HCT116 (cell line): ENCODE measurements around the gene SLC9A2. TPM values are rescaled to one million over a fixed set of nuclear protein-coding genes. Genes with fewer than 3 reads are reported as not detected.

ENCODE experiments used
- ATAC-seq: fragments of 200-7000 bp; cut with Tn5 transposase; 2 replicates; pipeline ENCODE4 v1.9.1; 2020; ENCODE audit warnings: mild to moderate bottlenecking, moderate library complexity
- BruUV-seq: library from RNA; stranded (reverse); fragments of 400-500 nt; replicated peaks from 2 replicates; lab custom pipeline; 2021; lab: Mats Ljungman, UMichigan
- CTCF ChIA-PET: fragments of 300-600 bp; sonication (Branson Sonifier 250); formaldehyde crosslinking; loops from one replicate; lab custom pipeline; 2021; ENCODE audit warnings: antibody characterized with exemption; lab: Charles Lee
- POLR2A ChIA-PET: fragments of 300-600, 350-600 bp; sonication (Branson Sonifier 250); formaldehyde crosslinking; loops from one replicate; lab custom pipeline; 2021; ENCODE audit warnings: antibody characterized with exemption; lab: Charles Lee
- RAD21 ChIA-PET, 2 experiments: fragments of 300-600 bp; sonication (Branson Sonifier 250); formaldehyde crosslinking; loops; one replicate each; lab custom pipeline; 2023; ENCODE audit warnings: low total read pairs in 2 of 2; ENCODE audit not compliant: uncharacterized antibody in 2 of 2, unreplicated experiment in 2 of 2, low non-redundant PET in 1 of 2; lab: Charles Lee
- DNase-seq: peaks from one replicate; pipeline ENCODE4 v3.0.0-alpha.2; 2010; ENCODE audit warnings: low read depth, low spot score
- H2AFZ ChIP-seq: fragments of 200-600 bp; shearing (Covaris generic), sonication (generic); 2 replicates; pipeline ENCODE4 v1.6.1; 2017; ENCODE audit warnings: low read depth, mixed run types, mixed read lengths, antibody characterized with exemption, low read length; ENCODE audit not compliant: poor library complexity, severe bottlenecking
- H3K27ac ChIP-seq: 2 replicates; pipeline ENCODE4 v1.5.1; 2012; ENCODE audit warnings: low read depth, low read length
- H3K27me3 ChIP-seq: fragments of 200-600 bp; sonication (generic); 2 replicates; pipeline ENCODE4 v1.6.1; 2016; ENCODE audit warnings: mixed run types, low read length, mixed read lengths; ENCODE audit not compliant: insufficient read depth
- H3K36me3 ChIP-seq, 2 experiments: fragments of 200-500 bp in 1 of 2; fragments of 200-600 bp in 1 of 2; sonication (Bioruptor generic) in 1 of 2; sonication (generic) in 1 of 2; 2 replicates each; pipeline versions ENCODE4 v1.5.1 to v1.6.1; 2014 to 2016; ENCODE audit warnings: low read length in 2 of 2, inconsistent platforms in 1 of 2, mixed read lengths in 1 of 2, mixed run types in 1 of 2; ENCODE audit not compliant: insufficient read depth in 2 of 2, control insufficient read depth in 1 of 2
- H3K4me1 ChIP-seq, 2 experiments: fragments of 200-600 bp in 1 of 2; sonication (generic) in 1 of 2; 2 replicates each; pipeline versions ENCODE4 v1.5.1 to v1.6.1; 2012 to 2017; ENCODE audit warnings: low read length in 2 of 2, inconsistent platforms in 1 of 2, mild to moderate bottlenecking in 1 of 2, mixed read lengths in 1 of 2, mixed run types in 1 of 2, moderate library complexity in 1 of 2; ENCODE audit not compliant: insufficient read depth in 2 of 2, control insufficient read depth in 1 of 2
- H3K4me2 ChIP-seq: fragments of 200-600 bp; sonication (generic); 2 replicates; pipeline ENCODE4 v1.6.1; 2017; ENCODE audit warnings: mixed run types, low read length, mixed read lengths
- H3K4me3 ChIP-seq, 2 experiments: fragments of 200-600 bp in 1 of 2; sonication (generic) in 1 of 2; replicated peaks in 1 of 2; 2 replicates each; pipeline ENCODE4 v1.5.1; 2011 to 2016; ENCODE audit warnings: low read length in 2 of 2, control low read depth in 1 of 2, low read depth in 1 of 2, mild to moderate bottlenecking in 1 of 2, mixed read lengths in 1 of 2, mixed run types in 1 of 2
- H3K79me2 ChIP-seq: fragments of 200-600 bp; sonication (generic); 2 replicates; pipeline ENCODE4 v1.6.1; 2017; ENCODE audit warnings: mild to moderate bottlenecking, mixed run types, low read length, moderate library complexity, mixed read lengths; ENCODE audit not compliant: insufficient read depth
- H3K9ac ChIP-seq: fragments of 200-600 bp; sonication (generic); 2 replicates; pipeline ENCODE4 v1.6.1; 2016; ENCODE audit warnings: low read length, mixed read lengths
- H3K9me2 ChIP-seq: fragments of 200-600 bp; sonication (generic), shearing (Covaris generic); 2 replicates; pipeline ENCODE4 v1.6.1; 2017; ENCODE audit warnings: mixed run types, mild to moderate bottlenecking, moderate library complexity; ENCODE audit not compliant: insufficient read depth
- H3K9me3 ChIP-seq, 2 experiments: fragments of 200-500 bp in 1 of 2; fragments of 200-600 bp in 1 of 2; sonication (Bioruptor generic) in 1 of 2; sonication (generic) in 1 of 2; 2 replicates each; pipeline ENCODE4 v1.6.1; 2014 to 2017; ENCODE audit warnings: low read length in 2 of 2, mixed read lengths in 2 of 2, inconsistent platforms in 1 of 2, low read depth in 1 of 2, mild to moderate bottlenecking in 1 of 2, mixed run types in 1 of 2, moderate library complexity in 1 of 2; ENCODE audit not compliant: control insufficient read depth in 1 of 2, insufficient read depth in 1 of 2
- H4K20me1 ChIP-seq: fragments of 200-600 bp; sonication (generic), shearing (Covaris generic); 2 replicates; pipeline ENCODE4 v1.6.1; 2017; ENCODE audit warnings: mixed run types, mild to moderate bottlenecking, moderate library complexity; ENCODE audit not compliant: insufficient read depth
- ELF1 ChIP-seq: IDR thresholded peaks from 2 replicates; pipeline ENCODE4 v1.6.1; 2012; ENCODE audit warnings: low read depth, borderline replicate concordance
- EZH2phosphoT487 ChIP-seq: fragments of 200-600 bp; IDR thresholded peaks from 2 replicates; pipeline ENCODE4 v1.6.1; 2018; ENCODE audit warnings: antibody characterized with exemption, borderline replicate concordance
- FOSL1 ChIP-seq: IDR thresholded peaks from 2 replicates; pipeline ENCODE4 v1.6.1; 2012; ENCODE audit warnings: low read depth
- JUND ChIP-seq: IDR thresholded peaks from 2 replicates; pipeline ENCODE4 v1.6.1; 2012
- POLR2A ChIP-seq: IDR thresholded peaks from 2 replicates; pipeline ENCODE4 v1.7.0; 2011; ENCODE audit warnings: borderline replicate concordance; ENCODE audit not compliant: insufficient read depth, insufficient read length; ENCODE audit errors: extremely low read depth
- POLR2AphosphoS5 ChIP-seq: IDR thresholded peaks from 2 replicates; pipeline ENCODE4 v1.6.1; 2011; ENCODE audit warnings: mild to moderate bottlenecking, low read depth, low read length, moderate library complexity
- RAD21 ChIP-seq: IDR thresholded peaks from 2 replicates; pipeline ENCODE4 v1.6.1; 2012; ENCODE audit warnings: low read depth, mild to moderate bottlenecking
- SRF ChIP-seq: IDR thresholded peaks from 2 replicates; pipeline ENCODE4 v1.6.1; 2012; ENCODE audit warnings: low read depth
- TCF7L2 ChIP-seq: IDR thresholded peaks from 2 replicates; pipeline ENCODE4 v1.7.0; 2011; ENCODE audit warnings: borderline replicate concordance, inconsistent platforms; ENCODE audit not compliant: insufficient read depth, insufficient read length; ENCODE audit errors: extremely low read depth
- YY1 ChIP-seq: IDR thresholded peaks from 2 replicates; pipeline ENCODE4 v1.6.1; 2011; ENCODE audit warnings: low read length, low read depth, moderate library complexity, mild to moderate bottlenecking; ENCODE audit not compliant: insufficient replicate concordance; ENCODE audit errors: extremely low read depth
- ZBTB33 ChIP-seq: IDR thresholded peaks from 2 replicates; pipeline ENCODE4 v1.6.1; 2011; ENCODE audit warnings: mild to moderate bottlenecking, low read length, moderate library complexity; ENCODE audit not compliant: insufficient replicate concordance; ENCODE audit errors: extremely low read depth
- ZFX ChIP-seq: fragments of 450-650 bp; IDR thresholded peaks from 2 replicates; pipeline ENCODE4 v1.6.1; 2017
- ZNF274 ChIP-seq: fragments of 200-500 bp; sonication (Bioruptor generic); IDR thresholded peaks from 2 replicates; pipeline ENCODE4 v1.6.1; 2014; ENCODE audit warnings: mild to moderate bottlenecking, low read depth, low read length, inconsistent platforms
- intact Hi-C: fragments of 100-400 bp; cut with micrococcal nuclease; formaldehyde crosslinking; loops from 2 replicates; pipeline ENCODE4 v1.10.0; 2022
- total RNA-seq: library from RNA; stranded (reverse); gene quantifications from one replicate; pipeline ENCODE4 v1.2.1, GENCODE V29; 2021; ENCODE audit not compliant: unreplicated experiment
- TF ChIP-seq, protein P1 (sequence below): IDR thresholded peaks from 2 replicates; pipeline ENCODE4 v1.6.1; 2012
- TF ChIP-seq, protein P2 (sequence below): IDR thresholded peaks from 2 replicates; pipeline ENCODE4 v1.6.1; 2012

SLC9A2 gene
- total RNA-seq, 1 experiment from 2014 or later: 1.4 TPM

DNA sequence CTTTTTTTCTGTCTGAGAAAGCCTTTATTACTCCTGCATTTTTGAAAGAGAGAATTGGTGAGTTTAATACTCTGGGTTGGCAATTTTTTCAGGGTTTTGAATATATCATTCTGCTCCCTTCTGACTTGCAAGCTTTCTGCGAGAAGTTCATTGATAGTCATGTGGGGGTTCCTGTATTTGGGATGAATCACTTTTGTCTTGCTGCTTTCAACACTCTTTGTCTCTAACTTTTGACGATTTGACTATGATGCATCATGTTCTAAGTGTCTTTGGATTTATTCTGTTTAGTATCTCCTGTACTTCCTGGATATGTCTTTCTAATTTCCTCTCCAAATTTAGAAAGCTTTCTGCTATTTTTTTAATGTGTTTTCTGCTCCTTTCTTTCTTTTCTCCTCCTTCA, 41.0 kb upstream of the SLC9A2 start:
- ChIA-PET POLR2A (no interaction called here), CTCF (no interaction called here), RAD21 (no interaction called here)
- Histone ChIP-seq H2AFZ (no peak overlapping the region), H3K9me3 (no peaks in the 10 kb centered on the region), H3K27me3 (no peaks in the 10 kb centered on the region), H3K79me2 (no peaks in the 10 kb centered on the region), H3K36me3 (no peaks in the 10 kb centered on the region), H3K4me3 (no peak overlapping the region), H4K20me1 (no peaks in the 10 kb centered on the region), H3K4me1 (no peaks in the 10 kb centered on the region), H3K9ac (no peak overlapping the region), H3K4me2 (no peak overlapping the region), H3K27ac (no peak overlapping the region), H3K9me2 (no peaks in the 10 kb centered on the region)
- TF ChIP-seq, protein P1, sequence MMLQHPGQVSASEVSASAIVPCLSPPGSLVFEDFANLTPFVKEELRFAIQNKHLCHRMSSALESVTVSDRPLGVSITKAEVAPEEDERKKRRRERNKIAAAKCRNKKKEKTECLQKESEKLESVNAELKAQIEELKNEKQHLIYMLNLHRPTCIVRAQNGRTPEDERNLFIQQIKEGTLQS: no peak
- TF ChIP-seq POLR2A (no peak), ZFX (no peak), ZNF274 (no peak), ZBTB33 (no peak), JUND (no peak), SRF (no peak), ELF1 (no peak), POLR2AphosphoS5 (no peak), YY1 (no peak), FOSL1 (no peak), RAD21 (no peak), EZH2phosphoT487 (no peak), TCF7L2 (no peak)
- TF ChIP-seq, protein P2, sequence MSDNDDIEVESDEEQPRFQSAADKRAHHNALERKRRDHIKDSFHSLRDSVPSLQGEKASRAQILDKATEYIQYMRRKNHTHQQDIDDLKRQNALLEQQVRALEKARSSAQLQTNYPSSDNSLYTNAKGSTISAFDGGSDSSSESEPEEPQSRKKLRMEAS: no peak
- intact Hi-C loops: no loop called here
- no peak for DNase-seq
- BruUV-seq: no TSS peak
- no peak for ATAC-seq
